Tibial nerve (tissue), 4 donors: ENCODE measurements around the gene PRR16. TPM values are rescaled to one million over a fixed set of nuclear protein-coding genes. Genes with fewer than 3 reads are reported as not detected.

ENCODE experiments used
- DNase-seq, 2 donors: peaks; one replicate each; pipeline ENCODE4 v3.0.0-alpha.2; 2019; ENCODE audit warnings: low spot score in 2 of 2
- H3K27ac ChIP-seq, 4 donors: fragments of 200-600 bp; sonication (generic) in 3 of 4; one replicate each; pipeline ENCODE4 v1.5.1; 2017 to 2019; ENCODE audit warnings: mild to moderate bottlenecking in 1 of 4
- H3K27me3 ChIP-seq, 2 donors: fragments of 200-600 bp; sonication (generic) in 1 of 2; one replicate each; pipeline versions ENCODE4 v1.5.1 to v1.6.0; 2017 to 2019
- H3K36me3 ChIP-seq, 3 donors: fragments of 200-600 bp; sonication (generic); one replicate each; pipeline ENCODE4 v1.5.1; 2018 to 2019
- H3K4me1 ChIP-seq, 4 donors: fragments of 200-600 bp; sonication (generic) in 3 of 4; one replicate each; pipeline ENCODE4 v1.5.1; 2017 to 2019
- H3K4me3 ChIP-seq, 4 donors: fragments of 200-600 bp; sonication (generic) in 3 of 4; one replicate each; pipeline ENCODE4 v1.5.1; 2017 to 2019; ENCODE audit warnings: mild to moderate bottlenecking in 1 of 4, moderate library complexity in 1 of 4
- H3K9me3 ChIP-seq, 4 donors: fragments of 200-600 bp; sonication (generic) in 3 of 4; one replicate each; pipeline ENCODE4 v1.5.1; 2017 to 2019
- CTCF ChIP-seq, 5 experiments: fragments of 200-600 bp in 3 of 5; fragments of 450-650 bp in 2 of 5; sonication (generic) in 3 of 5; IDR thresholded peaks; one replicate each; pipeline ENCODE4 v1.5.1; 2016 to 2019; ENCODE audit warnings: antibody characterized with exemption in 5 of 5, mild to moderate bottlenecking in 3 of 5, moderate library complexity in 2 of 5
- EP300 ChIP-seq, 2 donors: sonication (generic); formaldehyde crosslinking; IDR thresholded peaks; one replicate each; pipeline ENCODE4 v1.6.1; 2017; ENCODE audit warnings: antibody characterized with exemption in 2 of 2, mild to moderate bottlenecking in 1 of 2
- POLR2A ChIP-seq, 2 donors: fragments of 450-650 bp; IDR thresholded peaks; one replicate each; pipeline ENCODE4 v1.6.1; 2017; ENCODE audit warnings: antibody characterized with exemption in 2 of 2, mild to moderate bottlenecking in 2 of 2, moderate library complexity in 2 of 2
- WGBS, 2 donors: methylation state at CpG; one replicate each; pipeline ENCODE4 v1.1.5; 2018; 5-methylcytosine and 5-hydroxymethylcytosine counted together
- total RNA-seq, 4 donors: library from RNA; depleted of rRNA; stranded (reverse); fragments of >200 nt; gene quantifications; one replicate each; pipeline ENCODE4 v1.1.0, GENCODE V29; 2016

The PRR16 gene
- total RNA-seq, 4 donors from 2014 or later = 2.1 to 5.1 (median 2.5) TPM; not detected in 1

GRCh38 chr5:120568711-120569110, 104.6 kb downstream of the PRR16 start:
- H3K4me3 ChIP-seq = no peak overlapping the region
- TF ChIP-seq POLR2A (IDR thresholded peaks at IDR 0.05) = no peak
- TF ChIP-seq EP300 (IDR thresholded peaks at IDR 0.05) = no peak
- no peaks in the 10 kb centered on the region for H3K4me1 ChIP-seq
- no peaks in the 10 kb centered on the region for H3K36me3 ChIP-seq
- no peaks in the 10 kb centered on the region for H3K27me3 ChIP-seq
- no peak for DNase-seq
- H3K9me3 ChIP-seq = no peaks in the 10 kb centered on the region
- no peak overlapping the region for H3K27ac ChIP-seq

- no peak for DNase-seq
- no peaks in the 10 kb centered on the region for H3K27me3 ChIP-seq
- H3K4me1 ChIP-seq = no peaks in the 10 kb centered on the region
- H3K27ac ChIP-seq = no peak overlapping the region
- TF ChIP-seq CTCF (IDR thresholded peaks at IDR 0.05) (no peak), EP300 (IDR thresholded peaks at IDR 0.05) (no peak), POLR2A (IDR thresholded peaks at IDR 0.05) (no peak)
- WGBS, 2 donors = 71 to 74% methylated on average over 1 of the region's 1 CpG
- no peaks in the 10 kb centered on the region for H3K9me3 ChIP-seq
- H3K4me3 ChIP-seq = no peak overlapping the region
- no peaks in the 10 kb centered on the region for H3K36me3 ChIP-seq
Observed at GRCh38 chr5:120576588-120576987, 112.5 kb downstream of the PRR16 start.

- Histone ChIP-seq H3K9me3 (no peaks in the 10 kb centered on the region), H3K4me1 (no peaks in the 10 kb centered on the region), H3K4me3 (no peak overlapping the region), H3K36me3 (no peaks in the 10 kb centered on the region), H3K27me3 (no peaks in the 10 kb centered on the region), H3K27ac (no peak overlapping the region)
- TF ChIP-seq POLR2A (IDR thresholded peaks at IDR 0.05) (no peak), EP300 (IDR thresholded peaks at IDR 0.05) (no peak), CTCF (IDR thresholded peaks at IDR 0.05) (no peak)
- WGBS, 2 donors = 55 to 61% methylated on average over 2 of the region's 2 CpGs
- DNase-seq = no peak
Observed at GRCh38 chr5:120582635-120583034, 118.5 kb downstream of the PRR16 start.

- WGBS, 2 donors = 77 to 84% methylated on average over 1 of the region's 1 CpG
- TF ChIP-seq POLR2A (IDR thresholded peaks at IDR 0.05) = no peak
- TF ChIP-seq CTCF (IDR thresholded peaks at IDR 0.05) = no peak
- TF ChIP-seq EP300 (IDR thresholded peaks at IDR 0.05) = no peak
- Histone ChIP-seq H3K4me1 (no peaks in the 10 kb centered on the region), H3K27ac (no peak overlapping the region), H3K27me3 (no peaks in the 10 kb centered on the region), H3K9me3 (no peaks in the 10 kb centered on the region), H3K36me3 (no peaks in the 10 kb centered on the region), H3K4me3 (no peak overlapping the region)
- DNase-seq = no peak
Observed at GRCh38 chr5:120586646-120587045, 122.5 kb downstream of the PRR16 start.

- WGBS, 2 donors = 68 to 71% methylated on average over 2 of the region's 2 CpGs
- Histone ChIP-seq H3K27me3 (no peaks in the 10 kb centered on the region), H3K4me3 (no peak overlapping the region), H3K9me3 (peaks cover 0 to 3% (median 0%) of the 10 kb centered on the region in 4 donors), H3K4me1 (no peaks in the 10 kb centered on the region), H3K36me3 (no peaks in the 10 kb centered on the region), H3K27ac (no peak overlapping the region)
- TF ChIP-seq EP300 (IDR thresholded peaks at IDR 0.05) (no peak), POLR2A (IDR thresholded peaks at IDR 0.05) (no peak), CTCF (IDR thresholded peaks at IDR 0.05) (no peak)
- DNase-seq = no peak
Observed at GRCh38 chr5:120591911-120592310, 127.8 kb downstream of the PRR16 start.

- Histone ChIP-seq H3K4me3 (no peak overlapping the region), H3K27ac (no peak overlapping the region), H3K9me3 (peaks cover 0 to 6% (median 1%) of the 10 kb centered on the region in 4 donors), H3K4me1 (no peaks in the 10 kb centered on the region), H3K27me3 (no peaks in the 10 kb centered on the region), H3K36me3 (no peaks in the 10 kb centered on the region)
- 57 to 61% methylated on average over 2 of the region's 2 CpGs for WGBS, 2 donors
- DNase-seq = no peak
- TF ChIP-seq CTCF (IDR thresholded peaks at IDR 0.05) (no peak), EP300 (IDR thresholded peaks at IDR 0.05) (no peak), POLR2A (IDR thresholded peaks at IDR 0.05) (no peak)
Observed at GRCh38 chr5:120599576-120599975, 135.5 kb downstream of the PRR16 start.
